Stomach (tissue), 9 donors: ENCODE measurements around the gene TCEA2. TPM values are rescaled to one million over a fixed set of nuclear protein-coding genes. Genes with fewer than 3 reads are reported as not detected.

Experiments
- DNase-seq, 2 donors: peaks; one replicate each; pipeline versions ENCODE4 v3.0.0 to v3.0.0-alpha.2; 2013 to 2019
- H3K27ac ChIP-seq, 5 donors: fragments of 200-600 bp in 4 of 5; sonication (generic) in 4 of 5; one replicate each; pipeline ENCODE4 v1.5.1; 2013 to 2019; ENCODE audit warnings: mild to moderate bottlenecking in 1 of 5, moderate library complexity in 1 of 5
- H3K27me3 ChIP-seq, 3 donors: fragments of 200-600 bp; sonication (generic); one replicate each; pipeline ENCODE4 v1.5.1; 2017 to 2019; ENCODE audit warnings: mixed run types in 1 of 3
- H3K36me3 ChIP-seq, 4 donors: fragments of 200-600 bp; sonication (generic); 1 replicate in 3 of 4; 2 replicates in 1 of 4; pipeline ENCODE4 v1.5.1; 2016 to 2019
- H3K4me1 ChIP-seq, 4 donors: fragments of 200-600 bp; sonication (generic); one replicate each; pipeline ENCODE4 v1.5.1; 2016 to 2019
- H3K4me3 ChIP-seq, 4 donors: fragments of 200-600 bp; sonication (generic) in 3 of 4; one replicate each; pipeline ENCODE4 v1.5.1; 2016 to 2019; ENCODE audit warnings: mild to moderate bottlenecking in 1 of 4
- H3K9me3 ChIP-seq, 4 donors: fragments of 200-600 bp; sonication (generic); one replicate each; pipeline ENCODE4 v1.5.1; 2016 to 2019
- CTCF ChIP-seq, 7 experiments: fragments of 450-650 bp in 4 of 7; fragments of 200-600 bp in 3 of 7; sonication (generic) in 3 of 7; IDR thresholded peaks; one replicate each; pipeline ENCODE4 v1.5.1; 2016 to 2019; ENCODE audit warnings: antibody characterized with exemption in 7 of 7, control low read depth in 2 of 7, mild to moderate bottlenecking in 1 of 7
- EP300 ChIP-seq: sonication (generic); formaldehyde crosslinking; IDR thresholded peaks from one replicate; pipeline ENCODE4 v1.6.1; 2017; ENCODE audit warnings: antibody characterized with exemption
- POLR2A ChIP-seq, 4 donors: fragments of 450-650 bp; IDR thresholded peaks; one replicate each; pipeline ENCODE4 v1.6.1; 2016; ENCODE audit warnings: antibody characterized with exemption in 4 of 4, control low read depth in 2 of 4, mild to moderate bottlenecking in 1 of 4, moderate library complexity in 1 of 4
- POLR2AphosphoS5 ChIP-seq, 3 donors: sonication (generic); formaldehyde crosslinking; IDR thresholded peaks; one replicate each; pipeline ENCODE4 v1.6.1; 2016; ENCODE audit warnings: antibody characterized with exemption in 3 of 3
- WGBS, 5 donors: extraction: QIAGEN DNeasy Blood & Tissue Kit in 3 of 5; methylation state at CpG; one replicate each; pipeline versions ENCODE4 v1.1.5 to v1.1.7; 2013 to 2018; 5-methylcytosine and 5-hydroxymethylcytosine counted together
- intact Hi-C: fragments of 100-400 bp; cut with DNase I; formaldehyde crosslinking; loops from one replicate; pipeline ENCODE4 v1.15.1; 2023; ENCODE audit warnings: low total_unique reads
- polyA plus RNA-seq, 3 donors: library from polyadenylated mRNA; stranded (reverse); fragments of 200-250 nt; gene quantifications; one replicate each; pipeline ENCODE4 v1.2.3, GENCODE V29; 2013
- total RNA-seq, 5 donors: library from RNA; depleted of rRNA; stranded (reverse); fragments of >200 nt; gene quantifications; one replicate each; pipeline versions ENCODE4 v1.1.0 to v1.2.3, GENCODE V29; 2014 to 2016
- donor health status: healthy with polysubstance abuse.
- donor health status: Bipolar disorder and iron deficiency.
- donor health status: healthy.

TCEA2 gene
- total and polyA plus RNA-seq, 8 donors = 3.1 to 35.5 (median 26.0) TPM

- intact Hi-C loops = no loop called here
- H3K4me1 ChIP-seq = peaks cover 0 to under 1% (median 0%) of the 10 kb centered on the region in 4 donors
- peaks cover under 1 to 61% (median 22%) of the 10 kb centered on the region in 3 donors for H3K27me3 ChIP-seq
- TF ChIP-seq EP300 (no peak), POLR2AphosphoS5 (IDR thresholded peaks at IDR 0.05) (no peak), POLR2A (IDR thresholded peaks at IDR 0.05) (no peak), CTCF (IDR thresholded peaks at IDR 0.05) (no peak)
- no peak overlapping the region for H3K4me3 ChIP-seq
- H3K27ac ChIP-seq = no peak overlapping the region
- no peaks in the 10 kb centered on the region for H3K9me3 ChIP-seq
- 78 to 97% (median 84%) methylated on average over 6 of the region's 6 CpGs for WGBS, 5 donors
- no peak for DNase-seq
- peaks cover 0 to 10% (median 4%) of the 10 kb centered on the region in 4 donors for H3K36me3 ChIP-seq
These were observed 33.5 kb downstream of the TCEA2 start for GRCh38 chr20:64096535-64096934.

- TF ChIP-seq CTCF (IDR thresholded peaks at IDR 0.05) (no peak), POLR2A (IDR thresholded peaks at IDR 0.05) (no peak), POLR2AphosphoS5 (IDR thresholded peaks at IDR 0.05) (no peak), EP300 (no peak)
- H3K4me3 ChIP-seq = no peak overlapping the region
- H3K9me3 ChIP-seq = no peaks in the 10 kb centered on the region
- peaks cover 10 to 71% (median 38%) of the 10 kb centered on the region in 3 donors for H3K27me3 ChIP-seq
- intact Hi-C loops = no loop called here
- 93 to 94% (median 93%) methylated on average over 25 to 28 of the region's 28 CpGs for WGBS, 5 donors
- no peak overlapping the region for H3K27ac ChIP-seq
- DNase-seq = no peak
- peaks cover 0 to 10% (median 4%) of the 10 kb centered on the region in 4 donors for H3K36me3 ChIP-seq
- H3K4me1 ChIP-seq = peaks cover 8 to 14% (median 12%) of the 10 kb centered on the region in 4 donors
These were observed 35.5 kb downstream of the TCEA2 start for GRCh38 chr20:64098471-64099013.

- H3K9me3 ChIP-seq = no peaks in the 10 kb centered on the region
- peaks cover 10 to 78% (median 45%) of the 10 kb centered on the region in 3 donors for H3K27me3 ChIP-seq
- DNase-seq = peak in 1 of 2 donors; percentile 60
- no peak for TF ChIP-seq POLR2A (IDR thresholded peaks at IDR 0.05)
- TF ChIP-seq CTCF (IDR thresholded peaks at IDR 0.05) = no peak
- no peak for TF ChIP-seq POLR2AphosphoS5 (IDR thresholded peaks at IDR 0.05)
- no peak for TF ChIP-seq EP300
- peaks cover 8 to 14% (median 12%) of the 10 kb centered on the region in 4 donors for H3K4me1 ChIP-seq
- no peak overlapping the region for H3K4me3 ChIP-seq
- intact Hi-C loops = no loop called here
- 71 to 90% (median 82%) methylated on average over 14 to 21 of the region's 21 CpGs for WGBS, 5 donors
- no peak overlapping the region for H3K27ac ChIP-seq
- H3K36me3 ChIP-seq = peaks cover 0 to 10% (median 4%) of the 10 kb centered on the region in 4 donors
These were observed 36.2 kb downstream of the TCEA2 start for GRCh38 chr20:64099086-64099786.

- Histone ChIP-seq H3K9me3 (no peaks in the 10 kb centered on the region), H3K4me1 (peaks cover 8 to 14% (median 12%) of the 10 kb centered on the region in 4 donors), H3K36me3 (peaks cover 0 to 10% (median 4%) of the 10 kb centered on the region in 4 donors), H3K27ac (no peak overlapping the region), H3K4me3 (no peak overlapping the region), H3K27me3 (peaks cover 10 to 86% (median 45%) of the 10 kb centered on the region in 3 donors)
- WGBS, 5 donors = 71 to 79% (median 75%) methylated on average over 10 to 14 of the region's 14 CpGs
- intact Hi-C loops = no loop called here
- peak in 1 of 2 donors; percentile 44 for DNase-seq
- no peak for TF ChIP-seq POLR2A (IDR thresholded peaks at IDR 0.05)
These were observed 37.0 kb downstream of the TCEA2 start for GRCh38 chr20:64099880-64100565.
